HepG2 (cell line): ENCODE results near the gene TRAPPC12. TPM values are rescaled to one million over a fixed set of nuclear protein-coding genes. Genes with fewer than 3 reads are reported as not detected.
A peak's percentile ranks its signal among the peaks of the same experiment; 100 is the strongest.

Experiments
- FLYWCH1 ChIP-seq: sonication (generic); formaldehyde crosslinking; IDR thresholded peaks from 2 replicates; pipeline ENCODE4 v1.8.1; 2023; ENCODE audit warnings: mild to moderate bottlenecking, missing genetic modification reagents
- FOXP1 ChIP-seq, 2 experiments: fragments of 450-650 bp in 1 of 2; IDR thresholded peaks; 2 replicates each; pipeline ENCODE4 v1.6.1; 2017 to 2018; ENCODE audit warnings: antibody characterized with exemption in 1 of 2
- KLF11 ChIP-seq: IDR thresholded peaks from 2 replicates; pipeline ENCODE4 v1.6.1; 2016; ENCODE audit warnings: missing compliant biosample characterization
- MTF1 ChIP-seq: sonication (generic); formaldehyde crosslinking; IDR thresholded peaks from 2 replicates; pipeline ENCODE4 v1.5.0; 2020; ENCODE audit warnings: missing genetic modification reagents
- MXD4 ChIP-seq: IDR thresholded peaks from 2 replicates; pipeline ENCODE4 v1.6.1; 2016; ENCODE audit warnings: mild to moderate bottlenecking, missing biosample characterization, missing genetic modification reagents
- NCOA5 ChIP-seq: sonication (generic); formaldehyde crosslinking; IDR thresholded peaks from 2 replicates; pipeline ENCODE4 v1.4.0; 2020; ENCODE audit warnings: missing genetic modification reagents
- NR2F2 ChIP-seq: IDR thresholded peaks from 2 replicates; pipeline ENCODE4 v1.6.1; 2012; ENCODE audit warnings: low read depth, inconsistent platforms, borderline replicate concordance
- RBM22 ChIP-seq: fragments of 200-400 bp; formaldehyde crosslinking; optimal IDR thresholded peaks from 2 replicates; pipeline ENCODE3; 2017; ENCODE audit warnings: mild to moderate bottlenecking, low read length, moderate library complexity
- SAP130 ChIP-seq: IDR thresholded peaks from 2 replicates; pipeline ENCODE4 v1.6.1; 2016; ENCODE audit warnings: low read depth
- TBX2 ChIP-seq: sonication (generic); formaldehyde crosslinking; IDR thresholded peaks from 2 replicates; pipeline ENCODE4 v1.5.0; 2020; ENCODE audit warnings: missing genetic modification reagents, mild to moderate bottlenecking, borderline replicate concordance
- THYN1 ChIP-seq: sonication (generic); formaldehyde crosslinking; IDR thresholded peaks from 2 replicates; pipeline ENCODE4 v1.8.1; 2023; ENCODE audit warnings: low read depth, mild to moderate bottlenecking, moderate library complexity, missing genetic modification reagents, borderline replicate concordance
- ZFP1 ChIP-seq: IDR thresholded peaks from 2 replicates; pipeline ENCODE4 v1.6.1; 2016
- ZFP37 ChIP-seq: sonication (generic); formaldehyde crosslinking; IDR thresholded peaks from 2 replicates; pipeline ENCODE4 v1.4.0; 2020; ENCODE audit warnings: missing genetic modification reagents, borderline replicate concordance
- ZNF451 ChIP-seq: sonication (generic); formaldehyde crosslinking; IDR thresholded peaks from 2 replicates; pipeline ENCODE4 v1.5.0; 2020; ENCODE audit warnings: mild to moderate bottlenecking, missing genetic modification reagents
- ZNF598 ChIP-seq: sonication (generic); formaldehyde crosslinking; IDR thresholded peaks from 2 replicates; pipeline ENCODE4 v1.5.1; 2020; ENCODE audit warnings: mild to moderate bottlenecking, missing genetic modification reagents, borderline replicate concordance
- ZNF670 ChIP-seq: sonication (generic); formaldehyde crosslinking; IDR thresholded peaks from 2 replicates; pipeline ENCODE4 v1.8.0; 2022; ENCODE audit warnings: mild to moderate bottlenecking, missing genetic modification reagents, borderline replicate concordance
- ZNF781 ChIP-seq: sonication (generic); formaldehyde crosslinking; IDR thresholded peaks from 2 replicates; pipeline ENCODE4 v1.5.1; 2020; ENCODE audit warnings: borderline replicate concordance, mild to moderate bottlenecking, missing genetic modification reagents; ENCODE audit errors: not compliant biosample characterization
- polyA plus RNA-seq, 8 experiments: library from polyadenylated mRNA; depleted of rRNA in 3 of 8; stranded (reverse) in 7 of 8; unstranded in 1 of 8; fragments of >200 nt; fragmentation: Illumina TruSeq in 4 of 8; extraction: Trizol in 4 of 8; gene quantifications; 2 replicates each; pipeline versions ENCODE4 v1.2.1 to v1.2.3, GENCODE V29; 2011 to 2016; ENCODE audit warnings: low read depth in 4 of 8, missing spikeins in 1 of 8, mixed read lengths in 1 of 8; ENCODE audit not compliant: insufficient read depth in 1 of 8
- total RNA-seq, 5 experiments: library from RNA; depleted of rRNA; stranded (reverse); fragments of >200 nt; fragmentation: Illumina TruSeq; extraction: Trizol; gene quantifications; 2 replicates each; pipeline ENCODE4 v1.2.3, GENCODE V29; 2016; ENCODE audit warnings: low read depth in 1 of 5
- TF ChIP-seq, protein P1 (sequence below), 2 experiments: fragments of 450-650 bp in 1 of 2; sonication (generic) in 1 of 2; formaldehyde crosslinking in 1 of 2; IDR thresholded peaks; 2 replicates each; pipeline versions ENCODE4 v1.6.1 to v1.8.0; 2016 to 2022; ENCODE audit warnings: antibody characterized with exemption in 1 of 2, mild to moderate bottlenecking in 1 of 2, missing genetic modification reagents in 1 of 2
- TF ChIP-seq, protein P2 (sequence below): sonication (generic); formaldehyde crosslinking; IDR thresholded peaks from 2 replicates; pipeline ENCODE4 v1.9.0; 2022; ENCODE audit warnings: low read depth, missing genetic modification reagents

TRAPPC12 gene
- total and polyA plus RNA-seq, 2 of the 13 experiments (the other 11 are each of a cell fraction or from before 2014, with no cell fraction given): 46.4 to 97.7 TPM

- TF ChIP-seq, protein P1, sequence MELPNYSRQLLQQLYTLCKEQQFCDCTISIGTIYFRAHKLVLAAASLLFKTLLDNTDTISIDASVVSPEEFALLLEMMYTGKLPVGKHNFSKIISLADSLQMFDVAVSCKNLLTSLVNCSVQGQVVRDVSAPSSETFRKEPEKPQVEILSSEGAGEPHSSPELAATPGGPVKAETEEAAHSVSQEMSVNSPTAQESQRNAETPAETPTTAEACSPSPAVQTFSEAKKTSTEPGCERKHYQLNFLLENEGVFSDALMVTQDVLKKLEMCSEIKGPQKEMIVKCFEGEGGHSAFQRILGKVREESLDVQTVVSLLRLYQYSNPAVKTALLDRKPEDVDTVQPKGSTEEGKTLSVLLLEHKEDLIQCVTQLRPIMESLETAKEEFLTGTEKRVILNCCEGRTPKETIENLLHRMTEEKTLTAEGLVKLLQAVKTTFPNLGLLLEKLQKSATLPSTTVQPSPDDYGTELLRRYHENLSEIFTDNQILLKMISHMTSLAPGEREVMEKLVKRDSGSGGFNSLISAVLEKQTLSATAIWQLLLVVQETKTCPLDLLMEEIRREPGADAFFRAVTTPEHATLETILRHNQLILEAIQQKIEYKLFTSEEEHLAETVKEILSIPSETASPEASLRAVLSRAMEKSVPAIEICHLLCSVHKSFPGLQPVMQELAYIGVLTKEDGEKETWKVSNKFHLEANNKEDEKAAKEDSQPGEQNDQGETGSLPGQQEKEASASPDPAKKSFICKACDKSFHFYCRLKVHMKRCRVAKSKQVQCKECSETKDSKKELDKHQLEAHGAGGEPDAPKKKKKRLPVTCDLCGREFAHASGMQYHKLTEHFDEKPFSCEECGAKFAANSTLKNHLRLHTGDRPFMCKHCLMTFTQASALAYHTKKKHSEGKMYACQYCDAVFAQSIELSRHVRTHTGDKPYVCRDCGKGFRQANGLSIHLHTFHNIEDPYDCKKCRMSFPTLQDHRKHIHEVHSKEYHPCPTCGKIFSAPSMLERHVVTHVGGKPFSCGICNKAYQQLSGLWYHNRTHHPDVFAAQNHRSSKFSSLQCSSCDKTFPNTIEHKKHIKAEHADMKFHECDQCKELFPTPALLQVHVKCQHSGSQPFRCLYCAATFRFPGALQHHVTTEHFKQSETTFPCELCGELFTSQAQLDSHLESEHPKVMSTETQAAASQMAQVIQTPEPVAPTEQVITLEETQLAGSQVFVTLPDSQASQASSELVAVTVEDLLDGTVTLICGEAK (IDR thresholded peaks at IDR 0.05): peak; percentile 90
- TF ChIP-seq, protein P1 (CRISPR knock-in tag; IDR thresholded peaks at IDR 0.05): peak; percentile 92
- TF ChIP-seq RBM22 (peak; percentile 81), NCOA5 (no peak), ZFP37 (CRISPR knock-in tag) (peak; percentile 57; the same call in 1 of the 2 replicates), ZNF451 (CRISPR knock-in tag) (peak; percentile 94), SAP130 (peak; percentile 93), ZNF670 (CRISPR knock-in tag) (no peak; the same call in none of the 2 replicates), KLF11 (CRISPR knock-in tag) (peak; percentile 32; the same call in 1 of the 2 replicates), ZNF781 (CRISPR knock-in tag) (peak; percentile 98), TBX2 (CRISPR knock-in tag) (peak; percentile 99), MTF1 (no peak), FOXP1 (IDR thresholded peaks at IDR 0.05) (no peak), FOXP1 (CRISPR knock-in tag; IDR thresholded peaks at IDR 0.05) (peak; percentile 72), NR2F2 (peak; percentile 29; the same call in 1 of the 2 replicates), ZFP1 (CRISPR knock-in tag) (0 out of 2 replicates have a peak, but pooled peaks have one; percentile 23), MXD4 (CRISPR knock-in tag) (peak; percentile 69; the same call in 1 of the 2 replicates), THYN1 (no peak), FLYWCH1 (no peak), ZNF598 (CRISPR knock-in tag) (peak; percentile 100)
- TF ChIP-seq, protein P2, sequence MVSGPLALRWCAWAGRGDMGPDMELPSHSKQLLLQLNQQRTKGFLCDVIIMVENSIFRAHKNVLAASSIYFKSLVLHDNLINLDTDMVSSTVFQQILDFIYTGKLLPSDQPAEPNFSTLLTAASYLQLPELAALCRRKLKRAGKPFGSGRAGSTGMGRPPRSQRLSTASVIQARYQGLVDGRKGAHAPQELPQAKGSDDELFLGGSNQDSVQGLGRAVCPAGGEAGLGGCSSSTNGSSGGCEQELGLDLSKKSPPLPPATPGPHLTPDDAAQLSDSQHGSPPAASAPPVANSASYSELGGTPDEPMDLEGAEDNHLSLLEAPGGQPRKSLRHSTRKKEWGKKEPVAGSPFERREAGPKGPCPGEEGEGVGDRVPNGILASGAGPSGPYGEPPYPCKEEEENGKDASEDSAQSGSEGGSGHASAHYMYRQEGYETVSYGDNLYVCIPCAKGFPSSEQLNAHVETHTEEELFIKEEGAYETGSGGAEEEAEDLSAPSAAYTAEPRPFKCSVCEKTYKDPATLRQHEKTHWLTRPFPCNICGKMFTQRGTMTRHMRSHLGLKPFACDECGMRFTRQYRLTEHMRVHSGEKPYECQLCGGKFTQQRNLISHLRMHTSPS (CRISPR knock-in tag): peak; percentile 70
Observed at GRCh38 chr2:3379647-3380534, at the start of gene TRAPPC12 (continued).
